GM12878 (cell line): ENCODE measurements around the gene FTO. TPM values are rescaled to one million over a fixed set of nuclear protein-coding genes. Genes with fewer than 3 reads are reported as not detected.

Experiments
- ATAC-seq: fragments of 200-7000 bp; cut with Tn5 transposase; 3 replicates; pipeline ENCODE4 v1.9.1; 2020; ENCODE audit warnings: mild to moderate bottlenecking, moderate library complexity
- BruUV-seq: library from RNA; stranded (reverse); fragments of 400-500 nt; replicated peaks from 2 replicates; lab custom pipeline; 2021; lab: Mats Ljungman, UMichigan
- CTCF ChIA-PET: fragments of 300-600 bp; sonication (Branson Sonifier 250); formaldehyde crosslinking; extraction: SDS; loops from one replicate; lab custom pipeline; 2021; ENCODE audit warnings: inconsistent platforms; lab: Yijun Ruan, JAX
- POLR2A ChIA-PET: fragments of 350-600 bp; formaldehyde crosslinking; extraction: SDS; loops from one replicate; lab custom pipeline; 2021; ENCODE audit warnings: inconsistent platforms; lab: Charles Lee
- RAD21 ChIA-PET: fragments of 300-600 bp; sonication (Branson Sonifier 250); formaldehyde crosslinking; loops from one replicate; lab custom pipeline; 2023; ENCODE audit warnings: antibody characterized with exemption; ENCODE audit not compliant: unreplicated experiment; lab: Charles Lee
- SMC1A ChIA-PET: fragments of 300-600 bp; sonication (Branson Sonifier 250); formaldehyde crosslinking; loops from one replicate; lab custom pipeline; 2023; ENCODE audit not compliant: unreplicated experiment, uncharacterized antibody; lab: Charles Lee
- DNase-seq: peaks from one replicate; pipeline ENCODE4 v3.0.0-alpha.2; 2011; ENCODE audit warnings: low read depth, low spot score
- FAIRE-seq: peaks from 3 replicates; lab custom pipeline; 2011; peaks lifted over from hg19 to GRCh38; lab: Jason Lieb, UNC
- H2AFZ ChIP-seq: 2 replicates; pipeline ENCODE4 v1.6.0; 2011; ENCODE audit warnings: low read depth, low read length, control low read depth; ENCODE audit not compliant: control insufficient read depth
- H3K27ac ChIP-seq: 2 replicates; pipeline ENCODE4 v1.5.1; 2011; ENCODE audit warnings: control low read depth; ENCODE audit not compliant: control insufficient read depth, insufficient read depth
- H3K27me3 ChIP-seq, 2 experiments: replicated peaks in 1 of 2; 2 replicates each; pipeline versions ENCODE4 v1.6.0 to v1.6.1; 2011; ENCODE audit warnings: low read length in 1 of 2; ENCODE audit not compliant: control insufficient read depth in 2 of 2, insufficient read depth in 2 of 2
- H3K36me3 ChIP-seq, 2 experiments: 2 replicates each; pipeline ENCODE4 v1.5.1; 2011; ENCODE audit warnings: low read length in 1 of 2; ENCODE audit not compliant: control insufficient read depth in 2 of 2, insufficient read depth in 2 of 2
- H3K4me1 ChIP-seq: 2 replicates; pipeline ENCODE4 v1.6.1; 2011; ENCODE audit warnings: mild to moderate bottlenecking, low read length, moderate library complexity, mixed read lengths; ENCODE audit not compliant: control insufficient read depth, insufficient read depth
- H3K4me2 ChIP-seq: 2 replicates; pipeline ENCODE4 v1.6.0; 2011; ENCODE audit warnings: control low read depth; ENCODE audit not compliant: control insufficient read depth, insufficient read depth
- H3K4me3 ChIP-seq: fragments of 200-600 bp; sonication (generic); 2 replicates; pipeline ENCODE4 v1.5.1; 2016
- H3K79me2 ChIP-seq: 2 replicates; pipeline ENCODE4 v1.6.0; 2011; ENCODE audit warnings: low read length; ENCODE audit not compliant: control insufficient read depth, insufficient read depth
- H3K9ac ChIP-seq: 2 replicates; pipeline ENCODE4 v1.8.0; 2011; ENCODE audit warnings: low read length, control low read depth, mixed read lengths; ENCODE audit not compliant: control insufficient read depth, insufficient read depth
- H3K9me3 ChIP-seq: replicated peaks from 3 replicates; pipeline ENCODE4 v1.5.1; 2011; ENCODE audit warnings: mild to moderate bottlenecking, low read length; ENCODE audit not compliant: control insufficient read depth, insufficient read depth
- H4K20me1 ChIP-seq: 2 replicates; pipeline ENCODE4 v1.6.0; 2011; ENCODE audit not compliant: control insufficient read depth, insufficient read depth
- BCL3 ChIP-seq: IDR thresholded peaks from 2 replicates; pipeline ENCODE4 v1.6.1; 2011; ENCODE audit warnings: borderline replicate concordance, low read depth, mild to moderate bottlenecking, moderate library complexity, low read length; ENCODE audit not compliant: insufficient read depth, poor library complexity, severe bottlenecking
- EZH2 ChIP-seq: IDR thresholded peaks from 2 replicates; pipeline ENCODE4 v1.6.1; 2012; ENCODE audit warnings: low read depth, mild to moderate bottlenecking, control low read depth, inconsistent platforms, low read length, borderline replicate concordance; ENCODE audit not compliant: control insufficient read depth
- NR2C1 ChIP-seq: fragments of 450-650 bp; IDR thresholded peaks from 2 replicates; pipeline ENCODE4 v1.6.1; 2017; ENCODE audit warnings: antibody characterized with exemption, mild to moderate bottlenecking, moderate library complexity
- SP1 ChIP-seq: IDR thresholded peaks from one replicate; pipeline ENCODE4 v1.6.1; 2011; ENCODE audit warnings: low read depth, low read length
- WGBS: methylation state at CpG from one replicate; pipeline ENCODE4 v1.1.6; 2016; ENCODE audit warnings: low lambda C conversion rate; ENCODE audit not compliant: insufficient replicate concordance, insufficient coverage; ENCODE audit errors: missing lambda C conversion rate; 5-methylcytosine and 5-hydroxymethylcytosine counted together
- in situ Hi-C: fragments of 300-500 bp; cut with MboI; formaldehyde crosslinking; loops from 9 replicates; pipeline ENCODE4 v1.14.3; 2018; ENCODE audit warnings: mixed read lengths
- intact Hi-C: fragments of 100-400 bp; cut with micrococcal nuclease; formaldehyde crosslinking; loops from one replicate; pipeline ENCODE4 v1.14.2; 2022; ENCODE audit not compliant: unreplicated experiment
- polyA plus RNA-seq, 11 experiments: library from polyadenylated mRNA; depleted of rRNA in 4 of 11; unstranded in 6 of 11; stranded (reverse) in 5 of 11; fragments of >200 nt; fragmentation: Nextera tagmentation in 4 of 11; fragmentation: Illumina TruSeq in 1 of 11; extraction: Ambion mirVana in 4 of 11; extraction: Trizol in 1 of 11; gene quantifications; 1 replicate in 1 of 11; 2 replicates in 10 of 11; pipeline versions ENCODE4 v1.2.1 to v1.2.3, GENCODE V29; 2011 to 2016; ENCODE audit warnings: inconsistent platforms in 2 of 11, missing spikeins in 2 of 11, low read depth in 1 of 11
- total RNA-seq, 4 experiments: library from RNA; depleted of rRNA in 3 of 4; stranded (reverse); fragments of >200 nt in 3 of 4; fragmentation: Illumina TruSeq in 1 of 4; extraction: Trizol in 1 of 4; gene quantifications; 2 replicates each; pipeline versions ENCODE4 v1.2.1 to v1.2.3, GENCODE V29; 2013 to 2021

FTO gene
- total and polyA plus RNA-seq, 10 of the 15 experiments (the other 5 are each of a cell fraction or from before 2014, with no cell fraction given) = 20.1 to 55.0 (median 47.0) TPM

GRCh38 chr16:53914736-53915135, 210.8 kb downstream of the FTO start (continued):
- TF ChIP-seq SP1 (no peak), EZH2 (no peak), NR2C1 (no peak)

- CTCF ChIA-PET = interaction anchor here (0.5 to 1.0 kb wide), 3 partner anchors 9 to 37 kb away, joined by 3 to 4 read pairs (median 3); no protein-coding TSS in a partner anchor
- no peak for ATAC-seq
- H3K4me1 ChIP-seq = no peaks in the 10 kb centered on the region
Observed at GRCh38 chr16:53915452-53916160, 211.7 kb downstream of the FTO start.

More at GRCh38 chr16:53915452-53916160, 211.7 kb downstream of the FTO start:
- H3K36me3 ChIP-seq = no peaks in the 10 kb centered on the region
- in situ Hi-C loops = no loop called here
- intact Hi-C loops = no loop called here
- RAD21 ChIA-PET = no interaction called here
- POLR2A ChIA-PET = no interaction called here
- WGBS = 98% methylated on average over 5 of the region's 5 CpGs
- H3K9me3 ChIP-seq = no peaks in the 10 kb centered on the region
- SMC1A ChIA-PET = interaction anchor here (1.1 kb wide), 1 partner anchor 15 kb away, joined by 4 read pairs; no protein-coding TSS in a partner anchor
- H3K4me3 ChIP-seq = no peak overlapping the region
- H3K9ac ChIP-seq = no peak overlapping the region
- H3K27ac ChIP-seq = no peak overlapping the region
- no peaks in the 10 kb centered on the region for H3K79me2 ChIP-seq
- H4K20me1 ChIP-seq = no peaks in the 10 kb centered on the region
- TF ChIP-seq BCL3 = no peak
- DNase-seq (no peak), FAIRE-seq (no peak)
- no TSS peak for BruUV-seq
- H2AFZ ChIP-seq = no peak overlapping the region
- H3K4me2 ChIP-seq = no peak overlapping the region
- no peaks in the 10 kb centered on the region for H3K27me3 ChIP-seq
